Esophagus (tissue), 2 donors: ENCODE measurements around the gene POLR2A. TPM values are rescaled to one million over a fixed set of nuclear protein-coding genes. Genes with fewer than 3 reads are reported as not detected.

Experiments used
- H3K27ac ChIP-seq, 2 donors: one replicate each; pipeline ENCODE4 v1.5.1; 2013; ENCODE audit warnings: low read depth in 2 of 2, mild to moderate bottlenecking in 2 of 2, inconsistent platforms in 1 of 2, low read length in 1 of 2, moderate library complexity in 1 of 2
- H3K27me3 ChIP-seq, 2 donors: one replicate each; pipeline ENCODE4 v1.6.1; 2013; ENCODE audit warnings: low read length in 2 of 2, control low read depth in 1 of 2, mild to moderate bottlenecking in 1 of 2; ENCODE audit not compliant: insufficient read depth in 2 of 2, control insufficient read depth in 1 of 2
- H3K36me3 ChIP-seq, 2 donors: one replicate each; pipeline ENCODE4 v1.6.1; 2013; ENCODE audit warnings: low read length in 1 of 2; ENCODE audit not compliant: control insufficient read depth in 2 of 2, insufficient read depth in 2 of 2
- H3K4me1 ChIP-seq, 2 donors: one replicate each; pipeline ENCODE4 v1.6.1; 2013; ENCODE audit warnings: low read length in 1 of 2; ENCODE audit not compliant: control insufficient read depth in 2 of 2, insufficient read depth in 2 of 2
- H3K4me3 ChIP-seq, 2 donors: one replicate each; pipeline ENCODE4 v1.5.1; 2013; ENCODE audit warnings: low read length in 2 of 2, mild to moderate bottlenecking in 2 of 2, low read depth in 1 of 2, moderate library complexity in 1 of 2
- H3K9me3 ChIP-seq, 2 donors: one replicate each; pipeline ENCODE4 v1.6.1; 2013; ENCODE audit warnings: mild to moderate bottlenecking in 2 of 2, low read depth in 1 of 2, low read length in 1 of 2, moderate library complexity in 1 of 2; ENCODE audit not compliant: control insufficient read depth in 2 of 2, insufficient read depth in 1 of 2
- WGBS, 2 donors: extraction: QIAGEN DNeasy Blood & Tissue Kit; methylation state at CpG; one replicate each; pipeline ENCODE4 v1.1.7; 2013; 5-methylcytosine and 5-hydroxymethylcytosine counted together
- polyA plus RNA-seq, 2 donors: library from polyadenylated mRNA; stranded (reverse); fragments of 200-250 nt; gene quantifications; one replicate each; pipeline ENCODE4 v1.2.3, GENCODE V29; 2013
- donor health status: healthy with polysubstance abuse.
- donor health status: Bipolar disorder and iron deficiency.

Gene POLR2A
- polyA plus RNA-seq, 2 donors = 33.8 to 56.6 TPM

DNA sequence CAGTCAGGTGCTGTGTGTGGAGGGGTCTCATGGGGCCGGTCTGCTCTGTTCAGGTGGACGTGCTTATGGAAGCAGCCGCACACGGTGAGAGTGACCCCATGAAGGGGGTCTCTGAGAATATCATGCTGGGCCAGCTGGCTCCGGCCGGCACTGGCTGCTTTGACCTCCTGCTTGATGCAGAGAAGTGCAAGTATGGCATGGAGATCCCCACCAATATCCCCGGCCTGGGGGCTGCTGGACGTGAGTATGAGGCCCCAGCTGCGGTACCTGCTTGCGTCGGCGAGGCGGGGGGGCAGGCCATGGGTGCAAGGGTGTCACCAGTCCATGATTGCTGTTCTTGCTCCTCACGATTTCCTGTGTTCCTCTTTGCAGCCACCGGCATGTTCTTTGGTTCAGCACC, 27.9 kb downstream of the POLR2A start:
- Histone ChIP-seq H3K27me3 (no peaks in the 10 kb centered on the region), H3K4me3 (no peak overlapping the region), H3K9me3 (peaks cover 0 to 4% of the 10 kb centered on the region in 2 donors), H3K36me3 (peaks cover 25 to 58% of the 10 kb centered on the region in 2 donors), H3K4me1 (peaks cover 0 to 4% of the 10 kb centered on the region in 2 donors), H3K27ac (no peak overlapping the region)
- 90 to 93% methylated on average over 15 of the region's 15 CpGs for WGBS, 2 donors

- no peak overlapping the region for H3K4me3 ChIP-seq
- WGBS, 2 donors = 90% methylated on average over 20 of the region's 20 CpGs
- H3K9me3 ChIP-seq = peaks cover 0 to 4% of the 10 kb centered on the region in 2 donors
- H3K27me3 ChIP-seq = no peaks in the 10 kb centered on the region
- H3K27ac ChIP-seq = no peak overlapping the region
- H3K36me3 ChIP-seq = peaks cover 25 to 58% of the 10 kb centered on the region in 2 donors
- peaks cover 0 to 4% of the 10 kb centered on the region in 2 donors for H3K4me1 ChIP-seq
Observed at GRCh38 chr17:7512824-7513540, 28.8 kb downstream of the POLR2A start.

DNA sequence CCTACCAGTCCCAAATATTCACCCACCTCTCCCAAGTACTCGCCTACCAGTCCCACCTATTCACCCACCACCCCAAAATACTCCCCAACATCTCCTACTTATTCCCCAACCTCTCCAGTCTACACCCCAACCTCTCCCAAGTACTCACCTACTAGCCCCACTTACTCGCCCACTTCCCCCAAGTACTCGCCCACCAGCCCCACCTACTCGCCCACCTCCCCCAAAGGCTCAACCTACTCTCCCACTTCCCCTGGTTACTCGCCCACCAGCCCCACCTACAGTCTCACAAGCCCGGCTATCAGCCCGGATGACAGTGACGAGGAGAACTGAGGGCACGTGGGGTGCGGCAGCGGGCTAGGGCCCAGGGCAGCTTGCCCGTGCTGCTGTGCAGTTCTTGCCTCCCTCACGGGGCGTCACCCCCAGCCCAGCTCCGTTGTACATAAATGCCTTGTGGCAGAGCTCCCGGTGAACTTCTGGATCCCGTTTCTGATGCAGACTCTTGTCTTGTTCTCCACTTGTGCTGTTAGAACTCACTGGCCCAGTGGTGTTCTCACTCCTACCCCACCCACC, 29.8 kb downstream of the POLR2A start:
- Histone ChIP-seq H3K27me3 (no peaks in the 10 kb centered on the region), H3K36me3 (peaks cover 25 to 53% of the 10 kb centered on the region in 2 donors), H3K4me3 (no peak overlapping the region), H3K27ac (no peak overlapping the region), H3K4me1 (peaks cover 0 to 4% of the 10 kb centered on the region in 2 donors), H3K9me3 (peaks cover 0 to 4% of the 10 kb centered on the region in 2 donors)
- 56 to 63% methylated on average over 17 of the region's 17 CpGs for WGBS, 2 donors

DNA sequence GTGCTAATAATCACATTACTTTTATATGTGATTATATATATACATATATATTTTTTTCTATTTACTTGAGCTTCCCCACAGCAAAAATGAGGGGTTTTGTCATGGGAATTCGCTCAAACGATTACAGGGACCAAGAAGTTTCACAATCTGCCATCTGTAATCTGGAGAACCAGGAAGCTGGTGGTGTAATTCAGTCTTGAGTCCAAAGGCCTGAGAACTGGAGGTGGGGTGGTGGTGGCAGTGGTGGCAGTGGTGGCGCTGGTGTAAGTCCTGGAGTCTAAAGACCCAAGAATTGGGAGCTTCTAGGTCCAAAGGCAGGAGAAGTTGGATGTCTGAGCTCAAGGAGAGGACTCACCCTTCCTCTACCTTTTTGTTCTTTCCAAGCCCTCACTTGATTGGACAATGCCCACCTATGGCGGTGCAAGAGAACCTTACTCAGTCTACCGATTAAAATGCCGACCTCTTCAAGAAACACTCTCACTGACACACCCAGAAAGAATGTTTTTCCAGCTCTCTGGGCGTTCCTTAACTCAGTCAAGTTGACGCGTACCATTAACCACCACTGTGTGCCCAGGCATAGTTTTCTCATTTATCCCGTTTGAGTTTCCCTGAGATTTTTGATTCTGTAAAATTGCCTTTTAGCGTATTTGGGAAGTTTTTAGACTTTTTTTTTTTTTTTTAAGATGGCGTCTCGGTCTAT, 31.9 kb downstream of the POLR2A start:
- peaks cover 20 to 34% of the 10 kb centered on the region in 2 donors for H3K36me3 ChIP-seq
- H3K4me1 ChIP-seq = peaks cover 0 to 4% of the 10 kb centered on the region in 2 donors
- H3K4me3 ChIP-seq = no peak overlapping the region
- no peak overlapping the region for H3K27ac ChIP-seq
- peaks cover 0 to 4% of the 10 kb centered on the region in 2 donors for H3K9me3 ChIP-seq
- 80 to 89% methylated on average over 13 of the region's 13 CpGs for WGBS, 2 donors
- H3K27me3 ChIP-seq = no peaks in the 10 kb centered on the region

DNA sequence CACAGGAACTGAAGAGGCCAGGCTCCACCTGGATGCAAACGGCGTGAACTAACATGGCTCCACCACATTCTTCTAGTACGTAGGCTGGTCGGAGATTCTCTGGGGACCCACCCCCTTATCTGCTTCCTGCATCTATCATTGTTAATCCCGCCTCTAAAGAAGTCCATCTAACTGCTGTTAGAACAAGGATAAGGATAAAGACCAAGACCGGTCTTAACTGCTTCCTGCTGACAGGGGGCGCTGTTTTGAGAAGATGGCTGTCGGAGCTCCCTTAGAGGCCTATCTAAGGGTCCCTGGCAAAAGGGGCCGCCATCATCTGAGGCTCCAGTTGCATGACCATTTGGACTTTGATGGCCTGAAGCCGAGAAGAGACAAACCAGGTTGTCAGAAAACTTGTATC, 38.9 kb downstream of the POLR2A start:
- Histone ChIP-seq H3K27ac (no peak overlapping the region), H3K9me3 (no peaks in the 10 kb centered on the region), H3K36me3 (no peaks in the 10 kb centered on the region), H3K27me3 (no peaks in the 10 kb centered on the region), H3K4me1 (no peaks in the 10 kb centered on the region), H3K4me3 (no peak overlapping the region)
- 44 to 48% methylated on average over 10 of the region's 10 CpGs for WGBS, 2 donors

GRCh38 chr17:7528842-7529241, 44.7 kb downstream of the POLR2A start:
- Histone ChIP-seq H3K27me3 (no peaks in the 10 kb centered on the region), H3K36me3 (no peaks in the 10 kb centered on the region), H3K9me3 (no peaks in the 10 kb centered on the region), H3K4me3 (no peak overlapping the region), H3K4me1 (no peaks in the 10 kb centered on the region), H3K27ac (no peak overlapping the region)

- H3K9me3 ChIP-seq = no peaks in the 10 kb centered on the region
- WGBS, 2 donors = 92 to 93% methylated on average over 6 of the region's 6 CpGs
- H3K36me3 ChIP-seq = no peaks in the 10 kb centered on the region
- H3K27me3 ChIP-seq = no peaks in the 10 kb centered on the region
- H3K4me3 ChIP-seq = no peak overlapping the region
- no peaks in the 10 kb centered on the region for H3K4me1 ChIP-seq
- no peak overlapping the region for H3K27ac ChIP-seq
Observed at GRCh38 chr17:7530023-7530900, 46.1 kb downstream of the POLR2A start.

DNA sequence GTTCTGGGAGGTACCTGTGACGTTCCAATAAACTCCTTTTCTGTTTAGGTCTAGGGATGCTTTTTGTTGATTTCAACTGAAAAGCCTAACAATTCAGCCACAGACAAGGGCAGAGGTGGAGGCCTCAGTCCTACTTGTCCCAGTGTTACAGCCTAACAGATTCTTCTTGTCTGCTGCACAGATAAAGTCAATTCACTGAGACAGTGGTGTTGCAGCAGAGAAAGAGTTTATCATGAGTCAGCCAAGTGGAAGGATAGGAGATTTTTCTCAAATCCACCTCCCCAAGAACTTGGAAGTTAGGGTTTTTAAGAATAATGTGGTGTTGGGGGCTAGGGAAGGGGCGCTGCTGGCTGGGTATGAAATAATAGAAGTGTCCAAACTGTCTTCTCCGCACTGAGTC, 53.9 kb downstream of the POLR2A start:
- Histone ChIP-seq H3K9me3 (peaks cover 3 to 12% of the 10 kb centered on the region in 2 donors), H3K36me3 (no peaks in the 10 kb centered on the region), H3K4me1 (no peaks in the 10 kb centered on the region), H3K4me3 (no peak overlapping the region), H3K27me3 (no peaks in the 10 kb centered on the region), H3K27ac (no peak overlapping the region)
- 83 to 85% methylated on average over 3 of the region's 3 CpGs for WGBS, 2 donors

DNA sequence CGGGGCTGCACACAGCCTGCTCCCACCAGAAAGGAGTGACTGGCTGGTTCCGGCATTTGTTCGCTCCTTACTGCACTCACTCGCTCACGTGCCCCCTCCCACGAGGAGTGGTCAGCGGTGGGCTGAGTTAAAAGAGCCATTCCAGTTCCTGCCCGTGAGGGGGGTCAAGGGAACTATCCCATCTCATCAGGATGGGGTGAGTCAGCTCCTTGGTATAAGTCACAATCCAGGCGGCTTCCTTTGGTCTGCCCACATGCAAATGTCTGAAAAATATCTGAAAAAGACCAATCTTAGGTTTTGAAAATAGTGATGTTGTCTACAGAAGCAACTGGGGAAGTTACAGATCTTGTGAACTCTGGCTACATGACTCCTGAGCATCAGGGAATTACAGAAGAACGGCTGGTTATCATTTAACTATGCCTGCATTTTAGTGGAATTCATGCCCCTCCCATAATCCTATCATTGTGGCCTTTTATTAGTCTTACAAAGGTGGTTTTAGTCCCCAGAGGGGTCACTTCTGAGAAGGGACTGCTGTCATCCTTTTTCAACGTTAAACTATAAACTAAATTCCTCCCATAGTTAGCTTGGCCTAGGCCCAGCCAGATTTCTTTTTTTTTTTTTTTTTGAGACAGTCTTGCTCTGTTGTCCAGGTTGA, 54.9 kb downstream of the POLR2A start:
- peaks cover 3 to 12% of the 10 kb centered on the region in 2 donors for H3K9me3 ChIP-seq
- no peaks in the 10 kb centered on the region for H3K36me3 ChIP-seq
- no peaks in the 10 kb centered on the region for H3K4me1 ChIP-seq
- no peaks in the 10 kb centered on the region for H3K27me3 ChIP-seq
- H3K27ac ChIP-seq = no peak overlapping the region
- 75 to 83% methylated on average over 11 of the region's 11 CpGs for WGBS, 2 donors
- H3K4me3 ChIP-seq = no peak overlapping the region
